ENCODE results near the gene OVAAL. TPM values are rescaled to one million over a fixed set of nuclear protein-coding genes. Genes with fewer than 3 reads are reported as not detected.

The OVAAL gene
- polyA plus RNA-seq, 3 donors, result not detected

DNA sequence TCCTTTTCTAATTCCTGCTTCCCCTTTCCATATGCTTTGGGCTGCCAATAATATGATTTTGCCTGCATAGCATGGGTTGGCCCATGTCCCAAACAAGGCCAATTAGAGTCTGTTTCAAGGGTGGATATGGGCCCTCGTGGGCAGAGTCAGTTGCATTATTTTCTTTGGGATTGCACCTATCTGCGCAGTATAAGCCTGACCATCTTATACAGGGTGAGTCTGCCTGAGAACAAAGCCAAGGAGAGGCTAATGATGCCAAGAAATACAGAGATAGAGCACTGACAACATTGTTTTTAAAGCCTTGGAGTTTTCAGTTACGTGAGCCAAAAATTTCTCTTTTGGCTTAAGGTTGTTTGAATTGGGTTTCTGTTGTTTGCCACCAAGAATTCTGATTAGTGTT is 18.6 kb downstream of the OVAAL start:
- intact Hi-C loops (cut with micrococcal nuclease), result no loop called here
- TF ChIP-seq, protein P1, sequence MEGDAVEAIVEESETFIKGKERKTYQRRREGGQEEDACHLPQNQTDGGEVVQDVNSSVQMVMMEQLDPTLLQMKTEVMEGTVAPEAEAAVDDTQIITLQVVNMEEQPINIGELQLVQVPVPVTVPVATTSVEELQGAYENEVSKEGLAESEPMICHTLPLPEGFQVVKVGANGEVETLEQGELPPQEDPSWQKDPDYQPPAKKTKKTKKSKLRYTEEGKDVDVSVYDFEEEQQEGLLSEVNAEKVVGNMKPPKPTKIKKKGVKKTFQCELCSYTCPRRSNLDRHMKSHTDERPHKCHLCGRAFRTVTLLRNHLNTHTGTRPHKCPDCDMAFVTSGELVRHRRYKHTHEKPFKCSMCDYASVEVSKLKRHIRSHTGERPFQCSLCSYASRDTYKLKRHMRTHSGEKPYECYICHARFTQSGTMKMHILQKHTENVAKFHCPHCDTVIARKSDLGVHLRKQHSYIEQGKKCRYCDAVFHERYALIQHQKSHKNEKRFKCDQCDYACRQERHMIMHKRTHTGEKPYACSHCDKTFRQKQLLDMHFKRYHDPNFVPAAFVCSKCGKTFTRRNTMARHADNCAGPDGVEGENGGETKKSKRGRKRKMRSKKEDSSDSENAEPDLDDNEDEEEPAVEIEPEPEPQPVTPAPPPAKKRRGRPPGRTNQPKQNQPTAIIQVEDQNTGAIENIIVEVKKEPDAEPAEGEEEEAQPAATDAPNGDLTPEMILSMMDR (IDR thresholded peaks at IDR 0.05), result no peak
- Histone ChIP-seq H3K4me3 (replicated peaks in 1 of 3; ENCODE audit: low read depth in 2 of 3, low read length in 3 of 3) (no peak overlapping the region), H3K27ac (ENCODE audit: low read depth in 1 of 2, low read length in 2 of 2) (no peak overlapping the region), H3K9ac (ENCODE audit: insufficient read depth, low read length, poor library complexity, severe bottlenecking) (no peak overlapping the region), H3K4me1 (ENCODE audit: control insufficient read depth in 1 of 2, insufficient read depth in 2 of 2, low read length in 2 of 2) (peaks cover 0 to 3% of the 10 kb centered on the region in 2 donors), H3K36me3 (replicated peaks in 1 of 2; ENCODE audit: control insufficient read depth in 1 of 2, insufficient read depth in 2 of 2, low read length in 2 of 2) (no peaks in the 10 kb centered on the region), H3K79me2 (ENCODE audit: insufficient read depth, low read length) (no peaks in the 10 kb centered on the region), H3K4me2 (replicated peaks; ENCODE audit: extremely low read depth, low read length, poor library complexity, severe bottlenecking) (no peak overlapping the region), H3K27me3 (ENCODE audit: control insufficient read depth in 2 of 2, insufficient read depth in 2 of 2, low read length in 2 of 2) (no peaks in the 10 kb centered on the region), H2AFZ (ENCODE audit: insufficient read depth, low read depth, low read length, poor library complexity, severe bottlenecking) (no peak overlapping the region), H4K20me1 (ENCODE audit: insufficient read depth, low read length) (no peaks in the 10 kb centered on the region), H3K9me3 (replicated peaks in 1 of 2; ENCODE audit: control insufficient read depth in 1 of 2, insufficient read depth in 1 of 2, low read length in 2 of 2) (no peaks in the 10 kb centered on the region)
- Mint-ChIP-seq H3K9me3 (peaks cover 0 to 6% (median 0%) of the 10 kb centered on the region in 7 donors), H3K4me1 (peaks cover 5% of the 10 kb centered on the region), H3K36me3 (no peaks in the 10 kb centered on the region), H3K27me3 (ENCODE audit: low read depth in 3 of 3) (peaks cover 0 to 1% (median 0%) of the 10 kb centered on the region in 3 donors), H3K4me3 (no peak overlapping the region), H3K27ac (no peak overlapping the region)
- WGBS (ENCODE audit: insufficient coverage), result 88% methylated on average over 2 of the region's 3 CpGs
- no peak for DNase-seq

DNA sequence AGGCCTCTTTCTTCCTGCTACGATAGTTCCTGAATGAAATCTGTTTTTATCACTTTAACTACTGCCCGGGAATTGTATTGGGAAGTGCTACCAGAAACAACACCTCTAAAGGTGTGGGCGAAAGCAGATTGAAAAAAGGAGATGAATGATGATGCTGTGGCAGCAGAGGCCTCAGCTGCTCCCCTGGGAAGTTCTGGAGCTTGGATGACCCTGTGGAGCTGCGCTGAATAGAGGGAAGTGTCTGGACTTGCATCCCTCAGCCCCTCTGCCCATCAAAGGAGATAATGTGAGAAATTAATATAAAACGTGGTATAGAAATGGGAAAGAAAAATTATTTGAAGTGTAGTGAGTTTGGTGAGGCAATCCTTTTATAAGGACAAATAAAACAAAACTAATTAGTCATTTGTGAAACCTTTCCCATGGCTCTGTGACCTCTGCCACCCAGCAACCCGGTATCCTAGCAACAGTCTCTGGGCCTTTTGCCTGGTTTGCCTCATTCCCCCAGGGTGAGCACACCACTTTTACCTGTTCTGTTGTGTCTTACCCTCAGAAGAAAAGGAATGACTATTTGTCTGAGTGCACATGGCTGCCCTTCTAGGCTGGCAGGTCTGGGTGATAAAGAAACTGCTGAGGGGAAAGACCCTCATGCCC is 21.3 kb downstream of the OVAAL start:
- Mint-ChIP-seq H3K27me3 (ENCODE audit: low read depth in 3 of 3) (no peaks in the 10 kb centered on the region), H3K4me3 (no peak overlapping the region), H3K27ac (peak overlapping the region in 1 of 7 donors; percentile 49), H3K9me3 (peaks cover 0 to 12% (median 0%) of the 10 kb centered on the region in 7 donors), H3K4me1 (peaks cover 5% of the 10 kb centered on the region), H3K36me3 (no peaks in the 10 kb centered on the region)
- H2AFZ ChIP-seq (ENCODE audit: insufficient read depth, low read depth, low read length, poor library complexity, severe bottlenecking), result no peak overlapping the region
- no peaks in the 10 kb centered on the region for H3K9me3 ChIP-seq (replicated peaks in 1 of 2; ENCODE audit: control insufficient read depth in 1 of 2, insufficient read depth in 1 of 2, low read length in 2 of 2)
- H3K79me2 ChIP-seq (ENCODE audit: insufficient read depth, low read length), result no peaks in the 10 kb centered on the region
- TF ChIP-seq, protein P1 (IDR thresholded peaks at IDR 0.05), result no peak
- H3K36me3 ChIP-seq (replicated peaks in 1 of 2; ENCODE audit: control insufficient read depth in 1 of 2, insufficient read depth in 2 of 2, low read length in 2 of 2), result no peaks in the 10 kb centered on the region
- intact Hi-C loops (cut with micrococcal nuclease), result no loop called here
- H3K27ac ChIP-seq (ENCODE audit: low read depth in 1 of 2, low read length in 2 of 2), result no peak overlapping the region
- H3K9ac ChIP-seq (ENCODE audit: insufficient read depth, low read length, poor library complexity, severe bottlenecking), result no peak overlapping the region
- no peak overlapping the region for H3K4me3 ChIP-seq (replicated peaks in 1 of 3; ENCODE audit: low read depth in 2 of 3, low read length in 3 of 3)
- H4K20me1 ChIP-seq (ENCODE audit: insufficient read depth, low read length), result no peaks in the 10 kb centered on the region
- WGBS (ENCODE audit: insufficient coverage), result 100% methylated on average over 3 of the region's 6 CpGs
- H3K4me1 ChIP-seq (ENCODE audit: control insufficient read depth in 1 of 2, insufficient read depth in 2 of 2, low read length in 2 of 2), result peaks cover 0 to 3% of the 10 kb centered on the region in 2 donors
- no peak for DNase-seq
- H3K27me3 ChIP-seq (ENCODE audit: control insufficient read depth in 2 of 2, insufficient read depth in 2 of 2, low read length in 2 of 2), result no peaks in the 10 kb centered on the region
- no peak overlapping the region for H3K4me2 ChIP-seq (replicated peaks; ENCODE audit: extremely low read depth, low read length, poor library complexity, severe bottlenecking)

All from CD14-positive monocyte (primary cell).